Stimulated activated CD8-positive, alpha-beta memory T cell treated with anti-CD3 and anti-CD28 coated beads, Interleukin-15, amount 100 ng/mL, for 4 hours (primary cell): ENCODE data around the gene BCL3.
A peak's percentile ranks its signal among the peaks of the same experiment; 100 is the strongest.

Experiments used
- DNase-seq, 2 donors: peaks; one replicate each; pipeline ENCODE4 v3.0.0-alpha.2; 2020; ENCODE audit warnings: low read depth in 2 of 2

Gene BCL3

DNA sequence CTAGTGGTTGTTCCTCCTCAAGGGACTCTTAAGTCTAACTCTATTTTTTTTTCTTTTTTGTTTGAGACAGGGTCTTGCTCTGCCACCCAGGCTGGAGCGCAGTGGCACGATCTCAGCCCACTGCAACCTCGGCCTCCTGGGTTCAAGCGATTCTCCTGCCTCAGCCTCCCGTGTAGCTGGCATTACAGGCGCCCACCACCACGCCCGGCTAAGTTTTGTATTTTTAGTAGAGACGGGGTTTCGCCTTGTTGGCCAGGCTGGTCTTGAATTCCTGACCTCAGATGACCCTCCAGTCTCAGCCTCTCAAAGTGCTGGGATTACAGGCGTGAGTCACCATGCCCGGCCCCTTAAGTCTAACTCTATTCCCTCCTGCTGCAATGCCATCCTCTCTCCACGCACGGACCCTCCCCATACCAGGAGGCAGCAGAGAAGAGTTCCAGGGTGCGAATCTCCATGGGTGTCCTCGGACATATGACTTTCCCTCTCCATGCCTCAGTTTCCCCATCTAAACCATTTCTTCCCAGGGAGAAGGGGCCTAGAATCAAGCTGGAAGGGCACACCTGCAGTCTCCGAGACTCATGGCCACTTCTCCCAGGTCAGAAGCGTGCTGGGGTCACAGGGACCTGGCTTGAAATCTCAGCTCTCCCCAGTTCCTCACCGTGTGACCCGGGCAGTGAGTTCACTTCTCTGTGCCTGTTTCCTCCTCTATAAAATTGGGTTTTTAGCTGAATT, 6.0 kb upstream of the BCL3 start:
- no peak for DNase-seq

DNA sequence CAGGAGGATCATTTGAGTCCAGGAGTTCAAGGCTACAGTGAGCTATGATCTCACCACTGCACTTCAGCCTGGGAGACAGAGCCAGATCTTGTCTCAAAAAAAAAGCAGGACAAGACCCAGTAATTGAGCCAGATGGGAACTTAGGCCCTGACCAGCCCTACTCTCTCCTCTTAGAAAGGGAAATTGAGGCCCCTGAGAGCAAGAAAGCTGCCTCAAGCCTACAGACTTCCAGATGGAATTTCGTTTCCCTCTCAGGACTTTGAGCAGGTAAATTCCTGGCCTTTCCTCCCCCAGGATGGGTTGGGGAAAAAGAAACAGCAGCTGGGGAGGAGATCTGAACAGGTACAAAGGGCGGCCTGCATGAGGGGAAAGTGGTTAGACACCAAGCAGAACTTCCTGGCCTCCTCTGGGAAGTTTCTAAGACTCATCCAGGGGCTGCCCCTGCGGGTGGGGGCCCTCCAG, 3.6 kb upstream of the BCL3 start:
- DNase-seq, result no peak

DNA sequence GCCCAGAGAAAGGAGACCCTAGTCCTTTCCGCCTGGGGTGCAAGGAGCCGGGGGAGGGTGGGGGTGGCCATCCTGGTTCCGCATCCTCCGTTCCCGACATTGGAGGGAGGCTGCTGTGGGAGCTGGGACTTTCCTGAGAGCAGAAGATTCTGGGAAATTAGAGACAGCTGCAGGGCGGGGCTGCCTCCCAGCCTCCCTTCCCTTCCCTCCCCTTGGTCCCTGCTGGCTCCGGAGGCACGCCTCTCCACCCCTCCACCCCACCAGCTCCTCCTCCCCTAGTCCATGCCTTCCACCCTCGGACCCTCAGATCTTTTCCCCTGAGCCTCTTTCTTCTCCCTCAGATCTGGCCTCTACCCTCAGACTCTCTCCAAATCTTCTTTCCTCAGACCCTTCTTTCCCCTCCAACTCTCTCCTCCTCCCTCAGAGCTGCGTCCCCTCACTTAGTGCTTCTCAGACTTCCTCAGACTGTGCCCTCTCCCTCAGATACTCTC, 3.1 kb upstream of the BCL3 start:
- no peak for DNase-seq

DNA sequence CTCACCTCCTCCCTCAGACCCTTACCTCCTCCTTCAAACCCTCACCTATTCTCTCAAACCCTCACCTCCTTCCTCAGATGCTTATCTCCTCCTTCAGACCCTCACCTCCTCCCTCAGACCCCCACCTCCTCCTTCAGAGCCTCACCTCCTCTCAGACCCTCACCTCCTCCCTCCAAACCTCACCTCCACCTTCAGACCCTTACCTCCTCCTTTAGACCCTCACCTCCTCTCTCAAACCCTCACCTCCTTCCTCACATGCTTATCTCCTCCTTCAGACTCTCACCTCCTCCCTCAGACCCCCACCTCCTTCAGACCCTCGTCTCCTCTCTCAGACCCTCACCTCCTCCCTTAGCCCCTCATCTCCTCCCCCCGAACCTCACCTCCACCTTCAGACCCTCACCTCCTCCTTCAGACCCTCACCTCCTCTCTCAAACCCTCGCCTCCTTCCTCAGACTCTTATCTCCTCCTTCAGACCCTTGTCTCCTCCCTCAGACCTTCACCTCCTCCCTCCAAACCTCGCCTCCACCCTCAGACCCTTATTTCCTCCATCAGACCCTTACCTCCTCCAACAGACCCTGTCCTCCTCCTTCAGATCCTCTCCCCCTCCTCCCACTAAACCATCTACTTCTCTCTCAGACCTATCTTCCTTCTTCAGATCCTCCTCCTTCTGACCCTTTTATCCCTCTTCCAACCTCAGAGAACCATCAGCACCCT, 2.5 kb upstream of the BCL3 start:
- no peak for DNase-seq

DNA sequence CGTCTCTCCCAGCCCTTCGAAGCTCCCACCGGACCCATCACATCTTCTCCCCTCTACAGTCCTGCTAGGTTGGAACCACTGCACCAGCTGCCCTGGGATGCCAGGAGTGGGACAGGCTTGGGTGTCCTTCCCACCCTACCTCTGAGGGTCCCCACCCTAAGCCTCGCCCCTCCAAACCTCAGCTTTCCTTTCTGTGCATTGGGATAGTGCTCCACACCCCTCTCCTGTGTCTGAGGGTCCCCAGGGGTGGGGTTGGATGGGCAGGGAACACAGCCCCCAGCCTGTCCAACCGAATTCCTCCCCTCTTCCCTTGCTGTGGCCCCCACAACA, 1.9 kb upstream of the BCL3 start:
- DNase-seq, result no peak

DNA sequence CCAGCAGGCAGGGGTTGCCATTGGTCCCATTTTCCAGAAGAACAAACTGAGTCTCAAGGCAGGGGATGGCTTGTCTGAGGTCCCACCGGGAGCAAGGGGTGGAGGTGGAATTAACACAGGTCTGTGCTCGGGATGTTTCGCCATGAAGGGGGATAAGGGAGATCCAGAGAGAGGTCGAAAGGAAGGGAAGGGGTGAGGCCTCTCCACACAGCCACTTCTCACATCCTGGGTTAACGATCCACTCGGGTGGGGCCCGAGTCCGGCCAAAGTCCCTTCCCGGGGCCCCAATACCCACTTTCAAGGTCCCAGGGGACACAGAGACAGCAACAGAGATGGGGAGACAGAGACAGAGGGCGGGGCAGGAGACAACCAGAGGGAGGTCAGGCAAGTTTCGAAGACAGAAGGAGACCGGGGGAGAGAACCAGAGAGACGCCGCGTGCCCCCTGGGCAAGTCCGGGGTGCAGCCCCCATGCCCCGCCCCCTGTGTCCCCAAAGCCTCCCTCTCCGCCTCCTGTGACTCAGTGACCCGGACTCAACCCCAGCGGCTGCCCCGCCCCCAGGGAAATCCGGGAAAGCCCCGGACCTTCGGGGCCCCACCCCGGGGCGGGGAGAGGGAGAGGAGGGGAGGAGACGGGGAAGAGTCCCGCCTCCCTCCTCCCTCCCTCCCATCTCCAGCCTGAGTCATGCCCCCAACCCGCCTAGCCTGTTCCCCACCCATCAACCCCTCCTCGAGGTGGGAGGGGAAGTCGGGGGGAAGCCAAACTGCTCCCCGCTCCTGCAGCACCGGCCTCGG, 1.4 kb upstream of the BCL3 start:
- DNase-seq, result peak; percentile 87 to 91

DNA sequence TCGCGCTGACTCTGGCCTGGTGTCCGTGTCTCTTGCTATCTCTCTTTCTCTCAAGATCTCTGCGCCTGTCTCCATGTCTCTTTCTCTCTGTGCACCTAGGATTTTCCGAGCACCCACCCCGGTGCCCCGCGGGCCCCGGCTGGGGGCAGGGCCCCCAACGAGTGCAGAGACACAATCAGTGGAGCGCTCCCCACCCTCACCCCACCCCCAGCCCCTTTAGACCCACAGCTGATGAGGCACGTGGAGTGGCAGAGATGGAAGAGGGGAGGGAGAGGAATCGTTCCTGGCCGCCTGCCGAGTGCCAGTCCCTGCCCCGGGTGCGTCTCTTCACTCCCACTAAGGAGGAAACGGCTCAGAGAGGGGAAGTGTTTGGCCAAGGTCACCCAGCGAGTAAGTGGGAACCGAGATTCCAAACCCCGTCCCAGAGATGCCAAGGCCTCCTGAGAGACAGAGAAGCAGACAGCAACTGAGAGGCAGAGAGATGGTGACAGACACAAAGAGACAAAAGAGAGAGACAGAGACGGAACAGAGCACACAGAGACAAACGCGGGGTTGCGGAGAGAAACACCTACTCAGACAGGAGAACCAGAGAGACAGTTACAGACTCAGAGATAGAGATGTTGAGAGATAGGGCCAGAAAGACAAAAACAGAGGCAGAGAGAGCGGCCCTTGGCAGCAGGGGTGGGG, 626 bp upstream of the BCL3 start:
- no peak for DNase-seq

DNA sequence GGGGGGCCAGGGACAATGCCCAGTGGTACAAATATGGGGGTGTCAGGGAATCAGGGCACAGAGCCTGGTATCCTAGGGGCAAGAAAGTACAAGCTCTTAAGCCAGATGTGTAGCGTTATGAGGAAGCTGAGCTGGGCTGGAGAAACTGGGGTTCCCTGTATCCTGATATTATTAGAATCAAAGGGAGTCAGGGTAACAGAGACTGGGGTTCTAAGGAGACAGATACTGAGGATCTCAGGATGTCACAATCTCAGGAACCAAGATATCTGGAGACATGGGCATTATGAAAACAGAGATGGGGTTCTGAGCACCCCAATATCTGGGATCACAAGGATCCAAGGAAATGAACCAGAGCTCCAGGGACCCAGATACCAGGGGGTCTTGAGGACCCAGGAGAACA, 784 bp downstream of the BCL3 start:
- no peak for DNase-seq

DNA sequence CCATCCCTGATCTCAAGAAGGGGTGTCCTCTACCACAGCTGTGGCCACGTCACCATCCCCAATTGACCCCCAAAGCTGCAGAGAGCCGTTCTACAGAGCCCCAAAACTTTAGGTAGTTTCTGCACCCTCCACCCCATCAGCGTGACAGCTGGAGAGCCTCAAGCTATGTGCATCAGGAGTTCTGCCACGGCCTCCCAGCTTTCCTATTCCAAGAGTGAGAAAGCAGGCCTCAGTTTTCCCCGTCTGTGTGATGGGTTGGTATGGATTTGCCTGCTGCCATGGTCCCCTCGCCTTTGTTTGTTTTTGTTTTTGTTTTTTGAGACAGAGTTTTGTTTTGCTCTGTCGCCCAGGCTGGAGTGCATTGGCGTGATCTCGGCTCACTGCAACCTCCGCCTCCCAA, 1.5 kb downstream of the BCL3 start:
- DNase-seq, result no peak

DNA sequence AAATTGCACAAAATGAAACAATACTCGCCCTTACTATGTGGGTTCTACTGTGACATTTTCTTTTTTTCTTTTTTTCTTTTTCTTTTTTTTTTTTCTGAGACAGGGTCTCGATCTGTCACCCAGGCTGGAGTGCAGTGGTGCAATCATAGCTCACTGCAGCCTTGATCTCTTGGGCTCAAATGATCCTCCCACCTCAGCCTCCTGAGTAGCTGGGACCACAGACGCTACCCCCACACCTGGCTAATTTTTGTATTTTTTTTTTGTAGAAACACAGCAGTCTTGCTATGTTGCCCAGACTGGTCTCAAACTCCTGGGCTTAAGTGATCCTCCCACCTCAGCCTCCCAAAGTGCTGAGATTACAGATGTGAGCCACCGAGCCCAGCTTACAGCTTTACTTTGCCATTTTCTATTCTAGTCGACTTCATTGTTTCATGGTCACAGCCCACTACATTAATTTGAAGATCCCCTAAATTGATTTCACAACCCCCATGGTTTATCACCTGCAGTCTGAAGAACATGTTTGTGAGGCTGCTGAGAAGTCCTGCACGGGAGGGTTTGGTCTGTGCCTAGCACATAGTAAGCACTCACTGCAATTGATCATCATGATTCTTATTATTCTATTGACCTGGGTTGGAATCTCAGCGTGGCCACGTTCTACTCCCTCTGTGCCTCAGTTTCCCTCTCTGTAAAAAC, 3.8 kb downstream of the BCL3 start:
- DNase-seq, result no peak

DNA sequence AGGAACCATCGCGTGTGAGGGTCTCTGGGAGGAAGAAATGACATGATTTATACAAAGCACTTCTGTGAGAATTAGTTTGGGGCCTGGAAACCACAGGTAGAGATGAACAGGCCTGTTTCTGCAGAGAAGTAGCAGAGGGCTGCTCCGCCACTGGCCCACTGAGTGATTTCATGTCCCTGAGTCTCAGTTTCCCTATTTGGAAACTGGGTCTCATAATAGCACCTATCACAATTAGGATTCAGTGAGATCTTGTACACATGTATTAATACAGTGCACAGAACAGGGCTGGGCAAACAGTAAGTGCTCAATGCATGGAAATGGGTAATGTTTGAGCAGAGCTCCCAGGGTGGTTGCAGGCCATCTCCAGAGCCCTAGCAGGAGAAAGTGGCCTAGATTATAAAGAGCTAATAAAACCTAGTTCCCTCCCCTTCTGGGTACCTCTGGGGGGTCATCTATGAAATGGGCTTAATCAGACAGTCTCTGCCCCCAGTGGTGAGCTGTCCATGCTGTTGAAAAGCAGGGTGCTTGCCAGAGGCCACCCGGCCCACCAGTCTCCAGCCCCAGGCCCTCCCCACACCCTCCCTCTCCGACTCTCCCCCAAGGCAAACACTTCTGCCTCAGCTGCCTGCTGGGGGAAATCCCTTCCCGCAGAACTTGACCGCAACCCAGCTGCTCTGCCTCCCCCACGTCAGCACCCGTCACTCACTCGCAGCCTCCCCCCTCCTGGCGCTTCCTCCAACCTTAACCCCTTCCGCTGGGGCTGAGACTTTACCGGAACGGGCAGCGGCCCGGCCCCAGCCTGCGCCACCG, 4.5 kb downstream of the BCL3 start:
- peak; percentile 87 to 93 for DNase-seq

DNA sequence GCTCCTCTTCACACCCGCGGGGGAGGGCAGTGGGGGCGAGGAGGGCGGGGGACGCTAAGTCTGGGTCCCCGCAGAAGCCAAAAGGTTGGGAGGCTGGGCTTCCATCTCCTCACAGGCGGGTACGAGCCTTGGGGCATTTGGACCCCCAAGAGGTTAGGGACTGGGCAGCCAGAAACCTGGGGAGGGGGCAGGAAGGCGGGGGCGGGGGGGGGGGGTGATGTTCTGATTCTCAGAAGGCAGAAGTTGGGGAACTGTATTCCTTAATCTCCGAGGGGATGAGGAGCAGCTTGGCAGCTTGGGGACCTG, 5.1 kb downstream of the BCL3 start:
- no peak for DNase-seq

DNA sequence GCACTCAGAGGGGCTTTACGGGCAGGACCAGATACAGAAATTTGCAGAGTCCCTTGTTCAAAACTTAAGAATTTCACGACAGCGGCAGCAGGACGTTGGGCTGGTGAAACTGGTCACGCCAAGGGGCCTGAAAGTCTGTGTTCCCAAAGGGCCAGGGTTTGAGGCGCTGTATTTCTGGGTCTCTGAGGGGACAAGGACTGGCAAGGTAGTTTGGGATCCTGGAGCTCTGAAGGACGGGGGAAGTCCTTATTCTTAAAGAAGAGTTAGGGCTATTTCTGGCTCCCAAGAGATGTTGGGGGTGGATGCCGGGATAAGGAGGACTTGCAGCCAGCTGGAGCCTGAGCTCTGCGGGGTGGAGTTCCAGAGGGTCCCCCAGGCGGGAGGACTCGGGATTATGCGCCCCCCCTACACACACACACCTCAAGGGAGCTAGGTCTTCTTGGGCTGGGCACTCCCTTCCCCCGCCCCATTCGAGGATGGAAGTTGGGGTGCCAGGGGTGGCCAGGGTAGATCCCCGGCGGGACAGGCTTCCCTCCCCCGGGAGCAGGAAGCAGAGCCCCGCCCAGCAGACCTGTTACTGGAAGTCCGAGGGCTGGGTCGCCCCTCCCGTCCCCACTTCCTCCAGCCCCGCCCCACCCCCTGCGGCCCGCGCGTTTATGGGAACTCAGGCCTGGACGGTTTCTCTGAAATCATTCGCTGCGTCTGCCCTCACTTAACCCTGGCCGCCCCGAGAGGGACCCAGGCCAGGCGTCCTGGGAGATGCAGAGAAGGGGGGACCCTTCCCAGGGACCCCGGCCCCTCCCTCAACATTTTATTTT, 5.6 kb downstream of the BCL3 start:
- peak; percentile 55 to 61 for DNase-seq

DNA sequence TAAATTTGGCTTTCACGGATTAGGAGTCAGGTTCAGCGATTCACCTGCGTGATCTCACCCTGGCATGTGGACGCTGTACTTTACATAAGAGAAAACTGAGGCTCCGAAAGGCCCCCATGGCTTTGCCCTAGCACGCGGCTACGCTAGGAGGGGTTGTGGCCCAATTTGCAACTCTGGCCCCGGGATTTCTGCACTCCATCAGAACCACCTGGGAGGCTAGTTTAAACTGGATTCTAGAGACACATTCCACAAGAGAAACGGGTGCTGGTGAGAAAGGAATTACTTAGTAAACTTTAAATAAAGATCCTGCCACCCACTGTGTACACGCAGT, 6.2 kb downstream of the BCL3 start:
- DNase-seq, result no peak

DNA sequence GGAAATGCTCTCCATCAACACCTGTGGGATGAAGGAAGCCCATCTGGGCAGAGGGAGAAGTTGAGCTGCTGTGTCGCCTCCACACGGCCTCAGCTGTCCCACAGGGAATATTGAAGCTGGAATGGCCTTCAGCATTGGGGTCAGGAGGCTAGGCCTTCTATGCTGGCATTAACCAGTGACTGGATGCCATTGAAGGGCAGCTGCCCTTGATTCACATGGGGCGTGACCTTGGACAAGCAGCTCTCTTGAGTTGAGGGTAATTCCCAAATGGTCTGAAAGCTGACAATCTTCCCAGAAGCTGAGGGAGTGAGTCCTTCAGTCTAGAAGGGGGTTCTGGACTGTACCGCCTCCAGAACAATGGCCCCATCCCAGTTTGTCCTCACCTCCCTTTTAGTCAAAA, 6.7 kb downstream of the BCL3 start:
- DNase-seq, result no peak

DNA sequence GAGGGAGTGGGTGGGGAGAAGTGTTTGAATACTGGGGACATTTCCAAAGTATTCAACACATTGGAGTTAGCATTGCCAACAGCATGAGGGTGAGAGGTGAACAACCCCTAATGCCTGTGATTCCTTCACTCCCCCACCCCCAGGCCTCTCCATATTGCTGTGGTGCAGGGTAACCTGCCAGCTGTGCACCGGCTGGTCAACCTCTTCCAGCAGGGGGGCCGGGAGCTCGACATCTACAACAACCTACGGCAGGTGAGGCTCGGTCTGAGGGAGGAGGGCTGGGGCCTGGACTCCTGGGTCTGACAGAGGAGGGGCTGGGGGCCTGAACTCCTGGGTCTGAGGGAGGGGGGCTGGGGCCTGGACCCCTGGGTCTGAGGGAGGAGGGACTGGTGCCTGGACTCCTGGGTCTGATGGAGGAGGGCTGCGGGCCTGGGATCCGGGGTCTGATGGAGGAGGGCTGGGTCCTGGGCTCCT, 7.6 kb downstream of the BCL3 start:
- no peak for DNase-seq

DNA sequence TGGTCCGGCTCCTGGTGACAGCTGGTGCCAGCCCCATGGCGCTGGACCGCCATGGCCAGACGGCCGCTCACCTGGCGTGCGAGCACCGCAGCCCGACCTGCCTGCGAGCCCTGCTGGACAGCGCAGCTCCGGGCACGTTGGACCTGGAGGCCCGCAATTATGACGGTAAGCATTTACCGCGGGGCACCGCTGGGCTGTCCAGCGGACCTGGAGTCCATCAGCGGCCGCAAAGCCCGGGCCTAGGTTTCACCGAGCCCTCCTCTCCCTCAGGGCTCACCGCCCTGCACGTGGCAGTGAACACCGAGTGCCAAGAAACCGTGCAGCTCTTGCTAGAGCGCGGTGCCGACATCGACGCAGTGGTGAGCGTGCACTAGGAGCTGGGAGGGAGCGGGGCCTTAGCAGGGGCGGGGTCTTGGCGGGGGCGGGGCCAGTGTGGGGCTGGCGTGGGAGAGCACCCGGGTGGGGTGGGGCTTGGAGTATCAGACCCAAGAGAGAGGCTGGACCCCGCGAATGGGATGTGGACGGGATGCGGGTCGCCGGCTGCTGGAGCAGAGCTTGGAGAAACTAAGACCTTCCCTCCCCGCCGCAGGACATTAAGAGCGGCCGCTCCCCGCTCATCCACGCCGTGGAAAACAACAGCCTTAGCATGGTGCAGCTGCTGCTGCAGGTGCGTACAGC, 8.7 kb downstream of the BCL3 start:
- DNase-seq, result no peak

DNA sequence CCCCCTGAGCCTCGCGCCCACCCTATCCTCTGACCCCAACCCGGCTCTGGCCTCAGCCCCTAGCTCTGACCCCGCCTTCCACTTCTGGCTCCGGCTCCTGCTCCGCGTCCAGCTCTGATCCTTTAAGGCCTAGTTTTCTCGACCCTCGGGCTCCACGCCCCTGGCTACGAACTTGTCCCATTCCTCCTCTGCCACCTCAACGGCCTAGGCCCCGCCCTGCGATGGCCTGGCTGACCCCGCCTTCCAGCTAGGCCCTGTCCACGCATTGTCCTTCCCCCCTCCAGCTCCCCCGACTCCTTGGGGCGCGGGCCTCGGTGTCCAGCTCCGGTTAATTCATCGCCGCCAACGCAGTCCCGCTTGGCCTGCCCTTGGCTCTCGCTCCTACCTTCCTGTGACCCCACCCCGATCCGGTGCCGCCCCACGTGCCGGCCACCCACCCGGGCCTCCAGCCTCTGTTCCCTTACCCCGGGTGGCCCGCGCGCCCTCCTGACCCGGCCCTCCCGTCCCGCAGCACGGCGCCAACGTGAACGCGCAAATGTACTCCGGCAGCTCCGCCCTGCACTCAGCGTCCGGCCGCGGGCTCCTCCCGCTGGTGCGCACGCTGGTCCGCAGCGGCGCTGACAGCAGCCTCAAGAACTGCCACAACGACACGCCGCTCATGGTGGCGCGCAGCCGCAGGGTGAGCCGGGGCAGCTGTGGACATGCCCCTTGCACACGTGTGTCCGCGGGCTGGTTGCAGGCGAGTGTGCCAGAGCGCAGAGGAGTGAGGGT, 9.4 kb downstream of the BCL3 start:
- DNase-seq, result no peak

DNA sequence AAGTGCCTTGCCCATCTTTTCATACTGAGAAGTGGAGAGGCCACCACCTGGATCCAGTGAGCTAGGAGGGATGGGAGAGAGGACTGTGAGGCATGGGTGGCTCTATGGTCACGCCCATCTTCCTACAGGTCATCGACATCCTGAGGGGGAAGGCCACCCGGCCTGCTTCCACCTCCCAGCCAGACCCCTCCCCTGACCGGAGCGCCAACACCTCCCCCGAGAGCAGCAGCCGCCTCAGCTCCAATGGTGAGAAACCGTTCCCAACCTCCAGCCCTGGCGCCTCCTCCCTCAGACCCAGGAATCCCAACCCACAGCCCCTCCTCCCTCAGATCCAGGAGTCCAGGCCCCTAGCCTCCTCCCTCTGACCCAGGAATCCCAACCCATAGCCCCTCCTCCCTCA, 10.1 kb downstream of the BCL3 start:
- DNase-seq, result no peak
